ENCODE measurements around the gene TRPV3.
"Not testable (repeated sequence)": the region's sequence is repeated elsewhere in the genome, so short reads cannot be mapped to it uniquely, and the experiment has no call there.

Gene TRPV3

DNA sequence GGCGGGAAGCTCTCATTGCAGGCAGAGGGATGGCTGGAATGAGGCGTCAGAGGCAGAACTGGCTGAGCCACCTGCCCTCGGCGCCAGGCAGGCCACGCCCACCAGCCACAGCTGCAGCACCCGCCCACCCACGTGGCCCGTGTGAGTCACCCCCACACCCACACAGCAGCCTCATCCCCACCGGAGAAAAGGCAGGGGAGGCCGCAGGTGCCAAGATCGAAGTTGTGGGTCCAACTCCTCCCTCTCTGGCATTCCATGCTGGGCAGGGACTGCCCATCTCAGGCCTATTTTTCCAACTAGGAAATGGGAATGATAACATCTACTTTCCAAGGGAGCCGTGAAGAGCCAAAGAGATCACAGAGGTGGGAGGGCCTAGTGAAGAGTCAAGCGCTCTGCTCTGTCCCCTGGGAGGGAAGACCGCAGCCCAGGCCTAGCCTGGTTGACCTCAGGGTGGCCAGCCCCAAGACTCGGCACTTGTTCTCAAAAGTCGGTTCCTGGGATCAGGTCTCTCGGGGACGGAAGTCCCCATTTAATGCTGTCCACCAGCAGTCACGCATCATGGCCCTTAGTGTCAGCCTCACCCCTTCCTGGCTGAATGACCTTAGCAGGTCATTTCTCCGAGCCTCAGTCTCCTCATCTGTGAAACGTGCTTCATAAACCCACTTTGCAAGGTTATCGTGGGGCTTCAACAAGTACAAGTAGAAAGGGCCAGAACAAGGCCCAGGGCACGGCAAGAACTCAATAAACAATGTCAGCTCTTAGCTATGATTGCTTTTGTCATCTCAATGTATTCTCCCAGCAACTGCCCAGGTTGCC lies at the start of gene TRPV3:
Gene TRPV3, minus strand, starts transcription at position 45 of the 816 bp plus-strand sequence. CDS start 2,962 bp downstream, outside the sequence.
- no peak for DNase-seq

DNA sequence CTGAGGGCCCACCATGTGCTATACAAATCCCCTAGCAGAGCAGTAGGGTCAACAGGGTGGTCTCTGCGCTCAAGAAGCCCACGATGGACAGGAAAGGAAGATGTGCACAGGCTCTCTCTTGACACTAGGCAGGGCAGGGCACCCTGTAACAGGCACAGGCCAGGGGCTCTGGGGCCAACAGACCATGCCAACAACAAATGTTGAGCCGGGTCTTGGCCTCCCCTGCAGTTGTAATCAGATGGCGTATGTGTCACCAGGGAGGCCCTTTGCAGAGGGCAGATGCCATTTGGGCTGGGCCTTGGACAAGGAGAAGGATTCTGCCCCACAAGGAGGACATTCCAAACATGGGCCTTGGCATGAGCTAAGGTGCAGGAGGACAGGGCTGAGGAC lies 46.3 kb upstream of the TRPV3 start:
- DNase-seq: no peak

DNA sequence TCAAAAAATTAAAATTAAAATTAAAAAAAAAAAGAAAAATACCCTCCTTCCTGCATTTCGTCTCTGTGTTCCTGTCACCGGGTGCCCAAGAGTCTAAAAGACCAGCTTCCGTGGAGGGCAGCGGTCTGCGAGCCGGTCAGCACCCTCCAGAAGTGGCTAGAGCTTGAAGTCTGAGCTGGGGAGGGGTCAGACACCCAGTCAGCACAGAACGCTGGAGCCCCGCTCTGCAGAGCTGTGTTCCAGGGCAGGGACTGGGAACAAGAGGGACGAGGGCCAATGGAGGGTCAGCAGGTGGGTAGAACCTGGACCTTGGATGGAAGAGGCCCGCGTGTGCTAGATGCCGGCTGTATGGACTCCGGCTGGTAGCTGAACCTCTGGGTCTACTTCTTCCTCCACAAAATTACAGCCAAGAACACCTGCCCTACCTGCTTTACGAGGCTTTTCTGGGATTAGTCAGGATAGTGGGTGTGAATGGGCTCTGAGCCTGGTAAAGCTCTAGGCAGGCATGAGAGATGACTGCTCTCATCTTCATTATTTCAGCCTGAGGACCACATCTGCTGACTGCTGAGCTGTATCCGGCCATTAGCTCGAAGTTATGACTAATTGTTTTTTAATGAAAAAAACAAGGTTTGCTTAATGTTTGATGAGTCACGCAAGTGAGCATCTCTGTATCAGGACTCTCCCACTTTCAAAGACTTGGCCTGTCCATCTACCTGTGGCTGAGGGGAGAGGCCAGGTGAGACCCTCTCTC lies 45.7 kb upstream of the TRPV3 start:
- DNase-seq: no peak

DNA sequence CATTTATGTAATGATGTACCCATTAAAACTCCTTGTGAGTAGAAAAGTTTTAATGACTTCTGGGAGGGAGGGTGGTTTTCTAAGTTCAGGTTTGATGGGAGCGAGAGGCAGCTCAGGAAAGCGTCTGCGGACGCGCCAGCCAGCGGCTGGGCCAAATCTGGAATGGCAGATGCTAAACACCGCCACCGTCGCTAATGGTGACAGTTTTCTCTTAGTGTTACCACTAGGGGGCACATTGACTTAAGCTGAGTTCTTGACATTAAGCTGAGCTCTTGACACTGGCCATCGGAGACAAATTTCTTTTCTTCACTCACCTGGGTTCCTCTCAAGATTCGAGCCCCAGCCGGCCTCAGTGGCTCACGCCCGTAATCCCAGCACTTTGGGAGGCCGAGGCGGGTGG lies 44.9 kb upstream of the TRPV3 start:
- no peak for DNase-seq

- DNase-seq: no peak
These were observed 43.1 kb upstream of the TRPV3 start for GRCh38 chr17:3600529-3601205.

- DNase-seq: no peak
These were observed 40.5 kb upstream of the TRPV3 start for GRCh38 chr17:3598078-3598477.

DNA sequence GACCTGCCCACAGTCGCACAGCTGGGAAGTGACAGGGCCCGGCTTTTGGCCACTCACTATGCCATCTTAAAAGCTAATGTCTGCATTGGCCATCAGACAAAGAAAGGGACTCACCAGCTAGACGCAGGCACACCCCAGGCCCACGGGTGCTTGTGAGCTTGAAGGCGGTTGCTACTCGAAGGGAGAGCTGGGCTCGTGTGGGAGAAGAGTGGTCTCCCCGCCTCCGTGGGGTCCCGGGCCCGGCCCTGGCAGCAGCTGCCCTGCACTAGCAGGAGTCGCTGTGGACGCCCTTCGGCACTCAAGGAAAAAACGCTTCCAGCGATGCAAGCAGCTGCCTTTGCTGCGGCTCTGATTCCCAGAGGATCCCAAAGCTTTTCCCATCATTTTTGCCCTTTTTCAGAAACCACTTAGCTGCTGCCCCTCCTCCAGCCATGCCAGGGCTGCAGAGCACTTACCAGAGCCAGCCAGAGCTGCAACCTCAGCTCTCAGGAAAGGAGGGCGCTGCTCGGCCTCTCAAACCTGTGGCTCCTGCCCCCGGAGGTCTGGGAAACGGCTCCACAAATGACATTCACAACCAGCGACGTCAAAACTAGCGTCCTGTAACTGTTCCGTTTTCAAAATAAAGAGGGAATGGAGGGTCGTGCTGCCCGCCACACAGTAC lies 39.3 kb upstream of the TRPV3 start:
- DNase-seq: no peak

- peak; percentile 8 for DNase-seq
These were observed 37.4 kb upstream of the TRPV3 start for GRCh38 chr17:3594976-3595375.

DNA sequence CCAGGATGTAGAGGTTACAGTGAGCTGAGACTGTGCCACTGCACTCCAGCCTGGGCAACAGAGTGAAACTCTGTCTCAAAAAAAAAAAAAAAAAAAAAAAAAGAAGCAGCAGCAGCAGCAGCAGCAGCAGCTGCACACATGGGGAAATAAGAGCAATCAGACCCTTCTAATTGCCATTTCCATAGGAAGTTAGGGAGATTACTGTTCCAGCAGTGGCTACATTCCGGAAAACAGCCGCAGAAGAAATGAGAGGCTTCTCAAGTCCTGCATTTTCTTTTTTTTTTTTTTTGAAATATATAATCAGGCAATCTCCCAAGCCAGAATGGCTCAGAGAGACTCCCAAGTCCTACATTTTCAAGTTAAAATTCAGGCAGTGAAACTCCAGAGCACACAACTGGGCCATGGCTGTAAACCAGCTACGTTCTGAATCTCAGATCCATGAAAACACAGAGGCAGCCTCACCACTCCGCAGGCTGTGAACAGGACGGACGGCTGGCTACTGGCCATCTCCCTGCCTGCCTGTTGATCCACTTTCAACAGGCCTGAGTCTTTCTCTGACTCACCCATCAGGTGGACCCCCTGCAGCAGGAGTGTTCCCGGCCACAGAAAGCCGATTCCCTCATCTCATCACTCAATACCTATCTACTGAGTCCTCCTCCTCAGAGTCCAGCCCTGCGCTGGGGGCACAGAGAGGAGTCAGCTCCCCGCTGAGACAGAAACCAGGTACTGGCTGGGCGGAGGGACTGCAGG lies 36.6 kb upstream of the TRPV3 start:
- peak; percentile 30 for DNase-seq

DNA sequence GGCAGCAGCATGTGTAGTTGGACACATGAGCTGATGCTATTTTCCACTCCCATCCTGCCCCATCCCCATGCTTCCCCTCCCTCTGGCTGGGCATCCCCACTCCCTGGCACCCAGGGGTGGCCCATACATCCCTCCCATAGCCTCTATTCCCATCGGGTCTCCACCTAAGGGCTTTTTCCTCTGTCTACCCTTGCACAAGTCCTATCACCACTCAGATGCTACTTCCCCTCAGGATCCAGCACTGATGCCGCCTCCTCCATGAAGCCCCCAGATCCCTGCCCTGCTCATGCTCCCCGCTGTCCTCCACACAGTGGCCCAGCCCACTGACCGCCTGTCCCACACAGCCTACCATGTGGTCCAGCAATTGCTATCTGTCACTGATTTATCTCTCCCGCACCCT lies 35.8 kb upstream of the TRPV3 start:
- no peak for DNase-seq

DNA sequence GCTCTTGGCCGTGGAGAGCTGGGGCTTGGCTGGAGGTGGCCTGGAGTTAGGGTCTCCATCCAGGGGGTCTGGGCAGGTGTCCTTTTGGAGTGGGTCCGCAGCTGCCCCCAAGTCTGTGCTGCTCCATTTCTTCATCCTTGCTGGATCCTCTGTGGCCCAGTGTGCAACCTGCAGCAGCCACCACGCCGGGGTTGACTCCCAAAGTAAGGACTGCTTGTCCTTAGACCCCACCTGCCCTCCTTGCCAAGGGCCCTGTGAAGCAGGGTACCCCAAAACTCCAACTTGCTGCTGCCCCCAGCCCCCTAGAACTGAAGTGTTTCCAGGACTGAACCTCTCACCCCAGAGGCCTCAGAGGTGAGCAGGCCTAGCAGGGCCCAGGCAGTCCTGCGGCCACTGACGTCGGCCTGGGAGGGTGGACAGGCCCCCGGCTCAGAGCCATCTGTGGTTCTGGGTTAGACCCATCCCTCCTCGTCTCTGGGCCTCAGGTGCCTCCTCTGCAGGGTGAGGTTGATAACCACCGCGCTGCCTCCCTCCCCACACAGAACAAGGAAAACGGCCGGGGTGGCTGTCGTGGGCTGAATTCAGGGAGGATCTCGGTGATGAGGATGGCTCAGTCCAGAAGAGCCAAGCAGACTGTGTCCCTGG lies 34.7 kb upstream of the TRPV3 start:
- no peak for DNase-seq

DNA sequence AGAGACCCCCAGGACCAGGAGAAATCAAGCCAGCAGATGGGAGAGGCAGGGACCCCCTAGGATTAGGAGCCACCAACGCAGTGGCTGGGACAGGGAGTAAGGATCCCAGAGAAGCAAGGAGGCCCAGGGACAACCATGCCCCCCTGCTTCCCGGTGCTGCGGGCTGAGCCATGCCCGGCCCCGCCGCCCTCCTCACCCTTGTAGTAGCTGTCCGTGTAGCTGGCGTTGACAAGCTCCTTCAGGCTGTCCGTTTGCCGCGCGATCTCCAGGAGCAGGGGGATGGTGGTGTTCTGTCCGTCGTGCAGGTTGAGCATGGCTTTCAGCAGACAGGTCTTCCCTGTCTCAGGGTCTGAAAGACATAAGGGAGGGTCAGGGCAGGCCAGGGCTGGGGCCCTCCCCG lies 33.2 kb upstream of the TRPV3 start:
- no peak for DNase-seq

GRCh38 chr17:3590231-3590630 lies 32.6 kb upstream of the TRPV3 start:
- peak; percentile 31 for DNase-seq

DNA sequence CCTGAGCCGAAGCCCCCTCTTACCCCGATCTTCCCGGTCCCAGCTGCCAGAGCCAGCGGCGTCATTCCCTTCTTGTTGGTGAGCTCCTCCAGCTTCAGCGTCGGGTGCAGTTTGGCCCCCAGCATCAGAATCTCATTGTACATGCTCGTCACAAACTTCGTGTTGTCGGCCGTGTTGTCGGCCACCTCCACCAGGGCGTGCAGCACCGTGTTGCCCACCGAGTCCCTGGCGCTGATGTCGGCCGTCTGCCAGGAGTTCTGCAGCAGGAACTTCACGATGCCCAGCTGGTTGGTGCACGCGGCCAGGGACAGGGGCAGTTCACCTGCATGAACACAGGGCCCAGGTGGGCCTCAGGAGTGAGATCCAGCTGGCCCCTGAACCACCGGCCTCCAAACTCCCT lies 32.2 kb upstream of the TRPV3 start:
- DNase-seq: no peak

DNA sequence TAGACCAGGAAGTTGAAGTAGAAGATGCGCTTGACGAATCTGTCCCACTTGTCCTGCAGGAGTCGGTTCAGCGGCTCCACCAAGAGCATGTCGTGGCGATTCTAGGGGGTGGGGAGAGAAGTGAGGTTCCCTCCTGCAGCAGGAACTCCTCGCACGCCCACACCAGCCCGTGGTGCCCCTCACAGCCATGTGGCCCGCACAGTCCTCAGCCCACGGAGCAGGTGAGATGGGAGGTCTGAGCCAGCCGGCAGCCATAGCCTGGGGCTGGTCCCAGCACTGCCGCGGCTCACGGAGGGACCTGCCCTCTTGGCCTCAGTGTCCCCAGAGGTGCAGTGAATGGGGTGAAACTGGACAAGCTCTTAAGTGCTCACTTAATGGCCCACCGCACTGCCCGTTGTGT lies 28.2 kb upstream of the TRPV3 start:
- DNase-seq: no peak

- no peak for DNase-seq
These were observed 25.8 kb upstream of the TRPV3 start for GRCh38 chr17:3583456-3583855.

DNA sequence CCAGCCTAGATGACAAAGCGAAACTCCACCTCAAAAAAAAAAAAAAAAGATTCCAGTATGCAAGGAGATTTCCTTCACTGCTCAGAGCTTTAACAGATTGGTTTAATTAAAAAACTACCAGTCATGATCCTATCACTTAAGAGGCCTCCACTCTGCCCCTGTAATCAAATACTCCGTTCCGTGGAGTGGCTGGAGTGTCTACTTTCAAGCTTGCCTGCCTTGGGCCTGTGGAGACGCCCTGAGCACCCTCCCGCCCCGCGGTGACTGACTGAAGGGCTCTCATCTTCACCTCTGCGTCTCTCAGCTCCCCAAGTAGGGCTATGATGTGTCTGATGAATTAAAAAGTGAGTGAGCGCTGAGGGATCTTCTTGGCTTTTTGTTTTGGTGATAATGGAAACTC lies 25.3 kb upstream of the TRPV3 start:
- DNase-seq: peak; percentile 91

DNA sequence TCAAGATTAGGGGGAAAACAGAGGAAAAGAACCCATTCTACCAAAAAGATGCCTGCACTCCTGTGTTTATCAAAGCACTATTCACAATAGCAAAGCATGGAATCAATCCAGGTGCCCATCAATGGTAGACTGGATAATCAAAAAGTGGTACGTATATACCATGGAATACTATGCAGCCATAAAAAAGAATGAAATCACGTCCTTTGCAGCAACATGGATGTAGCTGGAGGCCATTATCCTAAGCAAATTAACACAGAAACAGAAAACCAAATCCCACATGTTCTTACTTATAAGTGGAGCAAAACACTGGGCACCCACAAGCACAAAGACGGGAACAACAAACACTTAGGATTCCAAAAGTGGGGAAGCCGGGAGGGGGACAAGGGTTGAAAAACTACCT lies 21.1 kb upstream of the TRPV3 start:
- not testable (repeated sequence) for DNase-seq

DNA sequence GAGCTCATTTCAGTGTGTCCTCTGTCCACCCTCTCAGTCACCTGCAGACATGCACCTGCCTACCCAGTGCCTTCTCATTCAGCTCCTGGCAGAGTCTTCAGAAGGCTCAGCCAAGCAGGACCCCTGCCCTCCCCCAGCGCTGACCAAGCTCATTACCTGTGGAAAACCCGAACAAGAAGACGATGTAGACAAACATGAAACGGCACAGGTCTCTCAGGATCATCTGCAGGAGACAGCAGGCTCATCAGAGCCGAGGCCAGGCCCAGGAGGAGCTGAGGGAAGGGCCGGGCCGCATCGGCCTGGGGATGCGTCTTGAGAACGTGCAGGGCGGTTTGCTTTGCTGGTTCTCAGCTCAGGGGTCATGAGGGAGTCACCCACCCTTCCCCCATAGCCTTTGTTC lies 19.4 kb upstream of the TRPV3 start:
- DNase-seq: no peak

DNA sequence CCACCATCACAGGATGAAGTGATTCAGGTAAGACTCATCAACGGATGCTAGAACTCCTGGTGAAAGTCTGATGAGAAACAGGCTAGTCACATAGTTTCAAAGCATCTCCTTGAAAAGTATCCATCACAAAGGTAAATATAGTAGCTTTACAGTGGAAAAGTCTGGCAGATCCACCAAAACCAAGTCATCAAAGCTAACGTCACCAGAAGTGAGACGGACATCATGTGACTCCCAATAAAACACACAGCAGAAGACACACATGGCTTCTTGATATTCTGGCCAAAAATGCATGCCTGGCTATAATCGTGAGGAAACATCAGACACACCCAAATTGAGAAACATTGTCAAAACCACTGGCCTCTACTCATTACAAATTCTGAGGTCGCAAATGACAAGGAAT lies 17.9 kb upstream of the TRPV3 start:
- no peak for DNase-seq

DNA sequence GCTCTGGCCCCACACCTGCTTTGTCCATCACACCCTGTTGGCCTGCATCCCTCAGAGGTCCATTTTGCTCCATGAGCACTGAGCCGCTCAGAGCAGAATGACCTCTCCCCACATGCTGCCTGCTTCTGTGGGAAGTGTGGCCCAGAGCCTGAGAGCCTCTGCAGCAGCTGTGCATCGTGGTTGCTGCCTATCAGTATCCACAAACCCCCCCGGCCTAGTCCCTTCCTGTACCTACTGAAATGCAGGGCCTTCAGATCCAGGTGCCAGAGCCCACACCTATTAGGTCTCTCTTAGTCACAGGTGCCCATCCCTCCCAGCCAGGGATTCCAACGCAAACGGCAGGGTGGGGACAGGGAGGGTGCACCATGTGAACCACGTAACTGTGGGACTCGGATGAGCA lies 16.6 kb upstream of the TRPV3 start:
- DNase-seq: no peak

Measured in DMS79 treated with DMSO at 0.1 percent for 48 hours (cell line).